NK-92 (cell line): ENCODE data around the gene PLTP.
"Not testable (repeated sequence)": the region's sequence is repeated elsewhere in the genome, so short reads cannot be mapped to it uniquely, and the experiment has no call there.

Experiments used
- DNase-seq: peaks from one replicate; lab custom pipeline; 2025; ENCODE audit not compliant: unreplicated experiment; lab: John Stamatoyannopoulos, UW

PLTP gene

GRCh38 chr20:45880988-45881788 is 30.8 kb downstream of the PLTP start, which contains the start of gene ZSWIM1:
Gene ZSWIM1 (plus strand): TSS chr20:45881227. CDS start chr20:45882593, 1,366 bp downstream.
- peak; percentile 91 for DNase-seq

- no peak for DNase-seq
These were observed 33.7 kb downstream of the PLTP start for GRCh38 chr20:45878076-45878761.

DNA sequence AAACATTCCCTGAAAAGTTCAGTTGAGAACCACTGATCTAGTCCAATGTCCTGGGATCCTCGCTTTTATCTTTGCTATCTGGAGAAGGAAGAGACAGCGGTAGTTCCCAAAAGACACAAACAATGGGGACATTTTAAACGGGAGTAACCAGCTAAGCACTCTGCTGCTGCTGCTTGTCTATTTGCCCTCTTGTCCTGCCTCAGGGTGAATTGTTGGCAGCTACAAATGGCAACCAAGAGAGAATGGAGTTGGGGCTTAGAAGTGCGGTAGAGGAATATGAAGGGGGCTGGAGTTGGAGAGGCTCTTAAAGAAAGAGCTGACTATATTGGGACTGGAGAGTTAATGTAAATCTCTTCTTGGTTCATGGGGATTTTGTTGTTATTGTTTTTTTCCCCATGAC is 37.4 kb downstream of the PLTP start:
- no peak for DNase-seq

DNA sequence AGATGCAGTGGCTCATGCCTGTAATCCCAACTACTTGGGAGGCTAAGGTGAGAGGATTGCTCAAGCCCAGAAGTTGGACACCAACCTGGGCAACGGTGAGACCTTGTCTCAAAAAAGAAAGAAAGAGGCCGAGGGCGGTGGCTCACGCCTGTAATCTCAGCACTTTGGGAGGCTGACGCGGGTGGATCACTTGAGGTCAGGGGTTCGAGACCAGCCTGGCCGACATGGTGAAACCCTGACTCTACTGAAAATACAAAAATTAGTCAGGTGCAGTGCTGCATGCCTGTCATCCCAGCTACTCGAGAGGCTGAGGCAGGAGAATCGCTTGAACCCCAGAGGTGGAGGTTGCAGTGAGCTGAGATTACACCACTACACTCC is 37.9 kb downstream of the PLTP start:
- DNase-seq, result not testable (repeated sequence)

- no peak for DNase-seq
These were observed 38.4 kb downstream of the PLTP start for GRCh38 chr20:45873409-45874103.

DNA sequence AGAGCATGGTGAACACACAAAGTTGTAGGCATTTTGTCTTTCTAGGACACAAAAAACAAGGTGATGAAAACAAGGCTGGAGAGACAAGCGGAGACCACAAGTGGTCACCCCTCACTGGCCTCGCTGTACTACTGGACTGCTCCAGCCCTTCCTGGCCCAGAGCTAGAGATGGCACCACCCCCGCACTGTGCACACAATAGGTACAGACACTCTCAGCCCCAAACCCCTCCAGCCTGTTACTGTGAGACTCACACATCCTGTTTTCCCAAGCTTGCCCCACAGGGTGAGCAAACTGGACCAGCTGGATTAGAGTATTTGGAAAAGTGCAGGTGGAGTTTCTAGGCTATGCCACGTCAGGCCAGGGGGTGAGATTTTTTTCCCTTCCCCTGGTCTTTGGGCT is 39.3 kb downstream of the PLTP start:
- no peak for DNase-seq

GRCh38 chr20:45867819-45868176 is 44.2 kb downstream of the PLTP start:
- DNase-seq, result no peak

DNA sequence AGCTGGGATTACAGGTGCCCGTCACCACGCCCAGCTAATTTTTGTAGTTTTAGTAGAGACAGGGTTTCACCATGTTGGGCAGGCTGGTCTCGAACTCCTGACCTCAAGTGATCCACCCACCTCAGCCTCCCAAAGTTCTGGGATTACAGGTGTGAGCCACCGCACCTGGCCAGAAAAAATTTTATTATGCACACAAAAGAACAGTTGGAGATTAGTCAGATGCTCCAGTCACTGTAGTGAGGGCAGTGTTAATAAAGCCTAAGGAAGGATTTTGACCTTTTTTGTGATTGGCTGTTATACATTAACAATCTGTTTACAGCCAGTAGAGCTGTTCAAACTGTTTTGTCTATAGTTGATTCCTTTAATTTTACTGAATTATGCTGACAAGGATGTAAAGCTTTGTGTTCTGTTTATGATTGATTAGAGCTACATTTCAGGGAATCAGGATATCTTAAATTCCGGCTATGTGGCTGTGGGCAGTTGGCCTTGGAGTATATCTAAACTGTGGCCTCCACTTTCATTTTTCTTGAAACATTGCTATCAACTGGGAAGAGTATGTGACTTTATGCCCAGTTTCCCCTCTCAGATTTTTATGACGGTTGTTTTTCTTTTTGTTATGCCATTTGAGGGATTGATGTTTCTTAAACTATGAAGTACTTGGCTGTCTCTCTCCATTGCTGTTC is 44.7 kb downstream of the PLTP start:
- no peak for DNase-seq

- no peak for DNase-seq
These were observed 45.5 kb downstream of the PLTP start for GRCh38 chr20:45866454-45866853.

DNA sequence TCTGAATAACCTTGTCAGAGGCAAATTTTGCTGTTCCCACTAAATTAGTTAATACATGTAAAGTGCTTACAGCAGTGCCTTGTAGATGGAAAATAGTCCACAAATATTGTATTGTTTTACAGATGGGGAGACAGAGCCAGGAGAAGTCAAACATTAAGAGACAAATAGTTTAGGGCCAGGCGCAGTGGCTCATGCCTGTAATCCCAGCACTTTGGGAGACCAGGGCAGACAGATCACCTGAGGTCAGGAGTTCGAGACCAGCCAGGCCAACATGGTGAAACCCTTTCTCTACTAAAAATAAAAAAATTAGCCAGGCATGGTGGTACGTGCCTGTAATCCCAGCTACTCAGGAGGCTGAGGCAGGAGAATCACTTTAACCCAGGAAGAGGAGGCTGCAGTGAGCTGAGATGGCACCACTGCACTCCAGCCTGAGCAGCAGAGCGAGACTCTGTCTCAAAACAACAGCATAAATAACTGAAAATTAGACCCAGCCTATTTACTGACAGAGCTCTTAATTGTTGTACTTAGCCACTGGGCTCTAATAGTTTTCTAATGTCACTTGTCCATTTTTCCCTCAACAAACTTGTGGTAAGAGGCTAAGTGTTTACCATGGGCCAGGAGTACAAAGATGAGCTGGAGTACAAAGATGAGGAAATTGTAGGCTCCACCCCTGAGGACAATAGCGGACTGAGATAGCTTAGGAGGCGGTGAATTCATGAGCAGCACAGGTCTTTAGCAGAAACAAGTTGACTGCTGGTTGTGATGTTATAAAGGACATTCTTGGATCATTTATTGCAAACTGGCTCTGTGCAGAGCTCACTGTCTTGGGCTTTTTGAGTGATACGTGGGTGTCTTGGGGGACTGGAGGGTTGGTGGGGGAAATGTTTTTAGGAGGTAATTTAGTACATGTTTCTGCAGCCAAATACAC is 48.1 kb downstream of the PLTP start:
- DNase-seq, result no peak

DNA sequence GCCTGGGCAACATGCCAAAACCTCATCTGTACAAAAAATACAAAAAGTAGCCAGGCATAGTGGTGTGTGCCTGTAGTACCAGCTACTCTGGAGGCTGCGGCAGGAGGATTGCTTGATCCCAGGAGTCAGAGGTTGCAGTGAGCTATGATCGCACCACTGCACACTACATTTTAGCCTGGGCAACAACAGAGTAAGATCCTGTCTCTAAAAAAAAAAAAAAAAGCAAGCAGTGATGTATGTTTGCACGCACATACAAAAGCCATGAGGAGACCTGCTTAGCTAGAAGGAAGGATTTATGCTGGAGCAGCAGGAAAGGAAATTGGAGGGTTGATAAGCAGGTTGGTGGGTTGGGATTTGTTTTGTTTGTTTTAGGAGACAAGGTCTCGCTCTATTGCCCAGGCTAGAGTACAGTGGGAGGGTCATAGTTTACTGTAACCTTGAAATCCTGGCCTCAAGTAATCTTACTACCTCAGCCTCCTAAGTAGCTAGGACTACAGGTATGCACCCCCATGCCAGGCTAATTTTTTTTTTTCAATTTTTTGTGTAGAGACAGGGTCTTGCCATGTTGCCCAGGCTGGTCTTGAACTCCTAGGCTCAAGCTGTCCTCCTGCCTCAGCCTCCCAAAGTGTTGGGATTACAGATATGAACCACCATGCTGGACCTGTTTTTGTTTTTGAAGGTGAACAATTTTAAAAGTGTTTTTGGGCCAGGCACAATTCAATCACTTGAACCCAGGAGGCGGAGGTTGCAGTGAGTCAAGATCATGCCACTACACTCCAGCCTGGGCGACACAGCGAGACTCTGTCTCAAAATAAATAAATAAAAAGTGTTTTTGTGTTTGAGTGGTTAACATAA is 50.5 kb downstream of the PLTP start:
- DNase-seq, result no peak

- no peak for DNase-seq
These were observed 51.3 kb downstream of the PLTP start for GRCh38 chr20:45860560-45861220.

GRCh38 chr20:45859916-45860315 is 52.0 kb downstream of the PLTP start:
- no peak for DNase-seq

DNA sequence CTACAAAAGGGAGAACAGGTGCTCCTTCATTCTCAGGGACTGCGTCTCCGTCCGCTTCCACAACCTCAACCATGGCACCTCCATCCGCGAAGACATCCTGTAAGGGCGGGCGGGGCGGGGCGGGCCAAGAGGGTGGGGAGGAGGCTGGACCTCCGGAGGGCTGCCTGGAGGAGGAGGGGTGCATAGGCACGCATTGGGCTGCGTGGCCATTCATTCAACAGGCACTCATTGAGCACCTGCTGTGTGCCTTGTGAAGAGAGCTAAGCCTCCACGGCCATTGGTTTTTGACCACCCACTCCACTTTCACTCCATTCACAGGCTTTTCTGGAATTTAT is 54.1 kb downstream of the PLTP start:
- DNase-seq, result no peak

DNA sequence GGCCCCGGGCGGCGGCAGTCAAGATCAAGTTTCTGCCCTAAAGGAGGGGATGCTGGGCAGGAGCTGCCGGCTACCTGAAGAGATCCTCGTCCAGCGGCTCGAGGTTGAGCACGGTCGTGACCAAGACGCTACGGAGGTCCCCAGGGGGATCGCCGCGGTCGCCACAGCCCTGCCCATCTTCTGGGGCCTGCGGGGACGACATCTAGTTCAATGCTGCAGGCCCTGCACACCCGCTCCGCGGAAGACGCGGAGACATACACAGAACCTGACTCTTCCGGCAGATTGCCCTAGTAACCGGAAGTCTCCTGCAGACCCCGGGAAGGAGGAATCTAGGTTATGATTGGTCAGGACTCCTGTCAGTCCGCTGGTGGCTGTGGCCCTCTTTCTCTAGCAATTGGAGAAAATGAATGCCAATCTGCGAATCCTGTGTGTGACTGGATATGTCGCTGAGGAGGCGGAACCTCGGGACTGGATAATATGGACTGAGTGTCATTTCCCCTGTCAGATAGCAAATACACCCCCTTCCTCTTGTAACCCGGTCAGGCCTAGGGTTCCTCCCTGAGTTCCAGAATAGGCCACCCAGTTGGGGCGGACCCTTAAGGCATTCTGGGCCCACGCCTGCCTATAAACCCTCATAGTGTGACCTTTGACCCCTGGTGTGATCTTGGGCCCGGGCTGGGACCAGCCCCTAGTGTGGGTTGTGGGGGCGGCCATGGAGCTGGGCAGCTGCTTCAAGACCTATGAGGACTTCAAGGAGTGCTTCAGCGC is 54.7 kb downstream of the PLTP start, which contains the start of the genes ACOT8 and ZSWIM3:
Gene ACOT8, minus strand, starts transcription at position 279 of the 768 bp plus-strand sequence. Its CDS starts 77 bp downstream, at position 202.
Gene ZSWIM3, plus strand, starts transcription at position 501 of the 768 bp plus-strand sequence. Its CDS starts 212 bp downstream, at position 713.
- DNase-seq, result peak; percentile 76

DNA sequence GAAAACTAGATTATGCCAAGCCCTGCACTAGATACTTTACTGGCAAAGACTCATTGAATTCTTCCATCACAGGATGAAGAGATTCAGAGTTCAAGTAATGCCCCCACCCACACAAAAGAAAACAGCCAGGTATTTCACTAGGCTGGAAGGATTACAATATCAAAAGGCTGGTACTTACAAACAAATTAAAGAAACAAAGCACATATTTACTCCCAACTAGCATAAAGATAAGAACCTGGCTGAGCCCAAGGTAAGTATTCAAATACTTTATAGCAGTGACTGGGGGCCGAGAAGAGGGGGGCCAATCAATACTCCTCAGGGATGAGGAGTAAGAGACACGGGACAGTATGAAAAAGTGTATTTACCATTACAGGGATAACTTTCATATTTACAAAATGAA is 58.5 kb downstream of the PLTP start:
- no peak for DNase-seq

DNA sequence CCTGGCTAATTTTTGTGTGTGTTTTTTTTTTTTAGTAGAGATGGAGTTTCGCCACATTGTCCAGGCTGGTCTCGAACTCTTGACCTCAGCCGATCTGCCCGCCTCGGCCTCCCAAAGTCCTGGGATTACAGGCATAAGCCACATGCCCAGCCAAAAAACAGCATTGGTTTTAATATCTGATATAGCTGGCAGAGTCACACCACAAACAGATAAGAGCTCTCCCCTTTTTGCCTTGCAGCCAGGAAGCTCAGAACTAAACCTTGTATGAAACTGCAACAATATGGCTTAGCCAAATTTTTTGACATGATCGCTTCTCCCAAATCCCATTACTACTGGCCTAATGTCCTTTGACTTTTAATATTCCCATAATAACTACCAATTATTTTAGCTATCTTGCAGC is 59.6 kb downstream of the PLTP start:
- DNase-seq, result no peak

DNA sequence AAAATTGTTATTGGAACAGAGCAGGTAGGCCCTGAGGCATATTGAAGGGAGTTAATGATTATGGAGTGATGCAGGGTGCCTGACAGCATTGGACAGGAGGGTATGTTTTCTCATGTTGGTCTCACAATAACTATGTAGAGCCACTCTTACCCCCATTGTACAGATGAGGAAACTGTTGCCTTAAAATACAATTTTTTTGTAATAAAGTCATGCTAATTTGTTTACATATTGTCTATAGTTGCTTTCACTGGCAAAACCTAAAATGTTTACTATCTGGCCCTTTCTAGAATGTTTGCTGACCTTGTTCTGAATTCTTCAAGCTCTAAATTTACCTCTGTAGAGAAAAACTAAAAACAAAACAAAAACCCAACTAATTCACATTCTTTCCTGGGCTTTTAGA is 60.5 kb downstream of the PLTP start:
- DNase-seq, result no peak
